ENCODE measurements around the gene SLC7A8.

GRCh38 chr14:23104070-23104590 is 79.3 kb downstream of the SLC7A8 start:
- TF ChIP-seq CTCF (IDR thresholded peaks at IDR 0.05): no peak
- no peak for TF ChIP-seq POLR2A (IDR thresholded peaks at IDR 0.05)
